ENCODE data around the gene TMEM125.

The TMEM125 gene

GRCh38 chr1:43314233-43314632 is 44.5 kb downstream of the TMEM125 start:
- no peak for DNase-seq

- DNase-seq: no peak
These were observed 45.7 kb downstream of the TMEM125 start for GRCh38 chr1:43315481-43315880.

GRCh38 chr1:43315963-43316737 is 46.4 kb downstream of the TMEM125 start:
- no peak for DNase-seq

- no peak for DNase-seq
These were observed 47.1 kb downstream of the TMEM125 start for GRCh38 chr1:43316738-43317520.

GRCh38 chr1:43317817-43318471 is 48.2 kb downstream of the TMEM125 start:
- DNase-seq: no peak

GRCh38 chr1:43318831-43319230 is 49.0 kb downstream of the TMEM125 start:
- DNase-seq: no peak

GRCh38 chr1:43319288-43319687 is 49.5 kb downstream of the TMEM125 start:
- DNase-seq: no peak

GRCh38 chr1:43319766-43320165 is 50.0 kb downstream of the TMEM125 start:
- DNase-seq: no peak

GRCh38 chr1:43321331-43321891 is 51.6 kb downstream of the TMEM125 start:
- no peak for DNase-seq

GRCh38 chr1:43322506-43322905 is 52.7 kb downstream of the TMEM125 start:
- DNase-seq: no peak

All from activated CD4-positive, alpha-beta T cell treated with anti-CD3 and anti-CD28 coated beads, Interleukin-2, Interleukin-6, amounts not matched to agents 100 ng/mL and 50 ng/mL, durations not matched to agents 16 hours and 8 hours (primary cell).